Hematopoietic multipotent progenitor cell treated with erythropoietin and hydrocortisone succinate and interleukin-3 and kit ligand, for 4 days (in vitro differentiated cells): Measurements from ENCODE around the gene CIBAR2.

Experiments used
- DNase-seq: peaks from one replicate; pipeline ENCODE4 v3.0.0-alpha.2; 2015

CIBAR2 gene

GRCh38 chr16:85144026-85144915 is 32.0 kb upstream of the CIBAR2 start:
- DNase-seq = no peak

DNA sequence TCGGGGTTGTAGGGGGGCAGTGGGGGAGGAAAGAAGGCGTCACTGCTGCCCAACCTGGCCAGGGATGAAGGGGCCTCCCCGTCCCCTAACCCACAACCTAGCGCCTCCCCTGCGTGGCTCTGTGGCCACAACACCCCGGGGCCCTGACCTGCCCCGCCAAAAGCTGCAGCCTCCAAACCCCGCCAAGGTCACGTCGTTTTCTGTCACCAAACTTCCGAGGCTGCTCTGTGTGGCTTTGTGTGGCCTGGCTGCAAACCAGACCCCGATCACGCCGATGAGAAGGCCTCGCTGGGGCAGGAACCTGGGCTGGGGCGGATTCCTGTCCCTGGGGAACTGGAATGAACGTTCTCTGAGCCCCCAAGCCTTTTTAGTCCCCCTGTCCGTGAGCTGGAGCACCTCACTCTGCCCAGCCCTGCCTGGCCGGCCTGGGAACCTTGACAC is 30.5 kb upstream of the CIBAR2 start:
- no peak for DNase-seq

DNA sequence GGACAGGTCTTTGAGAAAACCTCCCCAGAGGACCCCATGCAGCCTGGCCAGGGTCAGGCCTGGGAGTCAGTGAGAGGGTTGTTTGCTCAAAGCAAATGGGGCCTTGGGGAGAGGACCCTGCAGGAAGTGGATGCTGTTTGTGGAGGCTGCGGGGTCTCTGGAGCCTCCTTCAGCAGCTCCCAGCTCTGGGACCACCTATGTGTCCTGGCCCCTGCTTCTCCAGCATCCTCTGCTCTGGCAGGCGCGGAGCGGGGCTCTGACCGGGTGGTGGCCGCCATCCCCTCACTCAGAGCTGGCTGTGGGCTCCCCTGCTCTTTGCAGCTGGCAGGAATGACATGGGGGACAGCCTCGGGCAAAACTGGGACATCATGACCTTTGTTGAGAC is 29.8 kb upstream of the CIBAR2 start:
- no peak for DNase-seq

- DNase-seq = no peak
These were observed 29.3 kb upstream of the CIBAR2 start for GRCh38 chr16:85141491-85142128.

DNA sequence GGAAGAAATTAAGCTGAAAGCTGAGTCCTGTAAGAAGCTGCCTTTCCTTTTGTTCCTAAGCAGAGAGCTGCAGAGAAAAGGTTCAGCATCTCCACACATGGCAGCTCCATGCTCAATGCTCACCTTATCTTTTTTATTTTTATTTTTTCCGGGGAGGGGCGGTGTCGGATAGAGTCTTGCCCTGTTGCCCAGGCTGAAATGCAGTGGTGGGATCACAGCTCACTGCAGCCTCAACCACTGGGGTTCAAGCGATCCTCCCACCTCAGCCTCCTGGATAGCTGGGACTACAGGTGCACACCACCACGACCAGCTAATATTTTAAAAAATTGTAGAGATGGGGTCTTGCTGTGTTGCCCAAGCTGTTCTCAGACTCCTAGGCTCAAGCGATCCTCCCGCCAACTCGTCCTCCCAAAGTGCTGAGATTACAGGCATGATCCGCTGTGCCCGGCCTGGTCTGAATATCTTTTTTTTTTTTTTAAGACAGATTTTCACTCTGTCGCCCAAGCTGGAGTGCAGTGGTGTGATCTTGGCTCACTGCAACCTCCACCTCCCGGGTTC is 28.3 kb upstream of the CIBAR2 start:
- no peak for DNase-seq

- DNase-seq = no peak
These were observed 27.6 kb upstream of the CIBAR2 start for GRCh38 chr16:85139881-85140339.

- no peak for DNase-seq
These were observed 26.8 kb upstream of the CIBAR2 start for GRCh38 chr16:85138825-85139627.

DNA sequence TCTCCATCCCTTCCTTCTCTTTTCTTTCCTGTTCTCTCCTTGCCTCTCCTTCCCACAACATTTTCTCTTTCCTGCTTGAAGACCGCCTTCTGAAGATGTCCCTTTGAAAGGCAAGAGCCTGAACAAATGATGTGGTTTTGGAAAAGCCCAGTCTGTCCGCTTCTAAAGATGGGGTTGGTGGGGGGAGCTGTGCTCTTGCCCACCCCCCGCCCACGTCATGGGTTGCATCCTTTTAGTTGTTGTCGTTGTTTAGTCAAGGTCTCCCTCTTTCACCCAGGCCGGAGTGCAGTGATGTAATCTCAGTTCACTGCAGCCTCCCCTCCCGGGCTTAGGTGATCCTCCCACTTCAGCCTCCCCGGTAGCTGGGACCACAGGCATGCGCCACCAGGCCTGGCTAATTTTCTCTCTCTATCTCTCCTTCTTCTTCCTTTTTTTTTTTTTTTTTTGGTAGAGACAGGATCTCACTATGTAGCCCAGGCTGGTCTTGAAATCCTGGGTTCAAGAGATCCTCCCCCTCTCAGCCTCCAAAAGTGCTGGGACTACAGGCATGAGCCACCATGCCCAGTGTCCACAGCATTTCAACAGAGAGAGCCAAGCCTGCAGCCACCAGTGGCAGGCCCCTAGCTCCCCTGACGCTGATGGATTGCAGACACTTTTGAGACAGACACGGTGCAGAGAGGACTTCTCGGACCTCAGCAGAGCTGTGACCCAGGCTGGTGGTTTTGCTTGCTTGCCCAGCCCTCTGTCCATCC is 26.0 kb upstream of the CIBAR2 start:
- DNase-seq = no peak

GRCh38 chr16:85137323-85138072 is 25.2 kb upstream of the CIBAR2 start:
- DNase-seq = no peak

- no peak for DNase-seq
These were observed 24.5 kb upstream of the CIBAR2 start for GRCh38 chr16:85136702-85137322.

GRCh38 chr16:85136213-85136701 is 24.0 kb upstream of the CIBAR2 start:
- peak; percentile 75 for DNase-seq

DNA sequence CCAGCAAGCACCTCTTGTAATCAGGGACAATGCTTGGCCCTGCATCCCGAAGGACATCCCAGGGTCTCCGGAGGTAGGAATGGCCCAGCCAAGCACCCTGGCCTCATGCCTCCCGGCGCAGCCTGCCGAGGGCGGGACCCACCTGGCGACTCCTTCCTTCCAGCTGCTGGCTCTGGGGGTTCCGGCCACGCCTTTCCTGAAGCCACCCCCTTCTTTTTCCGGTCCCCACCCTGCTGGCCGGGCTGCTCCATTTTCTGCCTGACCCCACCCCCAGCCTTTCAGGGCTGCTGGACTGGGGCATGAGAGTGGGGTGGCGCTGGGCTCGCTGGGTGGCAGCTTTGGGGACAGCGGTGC is 22.5 kb upstream of the CIBAR2 start:
- DNase-seq = peak; percentile 44

DNA sequence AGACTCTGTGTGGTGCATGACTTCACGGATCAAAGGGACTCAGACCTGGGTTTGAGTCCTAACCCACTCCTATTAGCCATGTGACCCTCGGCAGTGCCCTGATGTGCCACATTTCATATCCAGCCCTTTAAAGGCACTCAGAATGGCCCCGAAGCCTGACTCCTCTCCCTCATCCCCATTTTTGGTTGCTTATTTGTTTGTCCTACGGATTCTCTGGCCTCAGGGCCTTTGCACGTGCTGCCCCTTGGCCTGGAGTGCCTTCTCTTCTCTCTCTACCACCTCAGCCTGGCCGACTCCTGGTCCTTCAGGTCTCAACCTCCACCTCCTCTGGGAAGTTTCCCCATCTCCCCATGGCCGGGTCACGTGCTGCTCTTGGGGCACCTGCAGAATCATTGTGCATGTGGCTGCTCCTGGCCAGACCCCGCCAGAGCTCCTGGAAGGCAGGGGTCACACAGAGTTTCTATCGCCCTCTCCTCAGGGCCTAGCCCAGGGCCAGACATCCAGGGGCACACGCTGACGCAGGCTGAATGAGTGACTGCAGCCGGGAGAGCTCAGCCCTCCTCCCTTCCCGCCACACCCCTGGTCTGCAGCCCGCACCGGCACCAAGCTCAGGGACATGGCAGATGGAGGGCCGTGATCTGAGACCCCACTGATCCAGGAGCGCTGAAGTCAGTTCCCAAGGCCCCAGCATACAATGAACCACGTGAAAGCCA is 22.0 kb upstream of the CIBAR2 start:
- DNase-seq = no peak

- no peak for DNase-seq
These were observed 21.0 kb upstream of the CIBAR2 start for GRCh38 chr16:85133290-85133599.

DNA sequence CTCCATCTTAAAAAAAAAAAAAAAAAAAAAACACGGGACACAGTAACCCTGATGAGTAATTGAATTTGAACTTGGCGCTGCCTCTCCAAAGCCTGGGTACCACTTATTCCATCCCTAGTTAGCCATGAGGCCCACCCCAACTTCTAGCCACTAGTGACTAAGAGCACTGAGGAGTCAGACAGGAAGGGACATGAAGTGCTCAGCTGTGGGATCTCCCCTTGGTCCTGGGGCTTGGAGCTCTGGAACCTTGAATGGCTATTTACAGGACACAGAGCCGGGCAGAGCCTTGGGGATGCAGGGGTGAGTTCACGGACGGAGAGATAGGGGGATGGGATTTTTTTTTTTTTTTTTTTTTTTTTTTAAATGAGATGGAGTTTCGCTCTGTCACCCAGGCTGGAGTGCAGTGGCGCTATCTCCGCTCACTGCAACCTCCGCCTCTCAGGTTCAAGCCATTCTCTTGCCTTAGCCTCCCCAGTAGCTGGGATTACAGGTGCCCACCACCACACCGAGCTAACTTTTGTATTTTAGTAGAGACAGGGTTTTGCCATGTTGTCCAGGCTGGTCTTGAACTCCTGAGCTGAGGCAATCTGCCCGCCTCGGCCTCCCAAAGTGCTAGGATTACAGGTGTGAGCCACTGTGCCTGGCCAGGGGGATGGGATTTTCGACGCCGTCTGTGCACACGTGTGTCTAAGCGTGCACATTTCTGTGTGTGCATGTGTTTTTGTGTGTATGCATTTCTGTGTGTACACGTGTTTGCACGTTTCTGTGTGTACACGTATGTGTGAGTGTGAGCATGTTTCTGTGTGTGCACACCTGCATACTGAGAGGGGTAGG is 20.4 kb upstream of the CIBAR2 start:
- no peak for DNase-seq

- DNase-seq = no peak
These were observed 18.4 kb upstream of the CIBAR2 start for GRCh38 chr16:85130705-85131028.

GRCh38 chr16:85129876-85130704 is 17.8 kb upstream of the CIBAR2 start:
- no peak for DNase-seq

DNA sequence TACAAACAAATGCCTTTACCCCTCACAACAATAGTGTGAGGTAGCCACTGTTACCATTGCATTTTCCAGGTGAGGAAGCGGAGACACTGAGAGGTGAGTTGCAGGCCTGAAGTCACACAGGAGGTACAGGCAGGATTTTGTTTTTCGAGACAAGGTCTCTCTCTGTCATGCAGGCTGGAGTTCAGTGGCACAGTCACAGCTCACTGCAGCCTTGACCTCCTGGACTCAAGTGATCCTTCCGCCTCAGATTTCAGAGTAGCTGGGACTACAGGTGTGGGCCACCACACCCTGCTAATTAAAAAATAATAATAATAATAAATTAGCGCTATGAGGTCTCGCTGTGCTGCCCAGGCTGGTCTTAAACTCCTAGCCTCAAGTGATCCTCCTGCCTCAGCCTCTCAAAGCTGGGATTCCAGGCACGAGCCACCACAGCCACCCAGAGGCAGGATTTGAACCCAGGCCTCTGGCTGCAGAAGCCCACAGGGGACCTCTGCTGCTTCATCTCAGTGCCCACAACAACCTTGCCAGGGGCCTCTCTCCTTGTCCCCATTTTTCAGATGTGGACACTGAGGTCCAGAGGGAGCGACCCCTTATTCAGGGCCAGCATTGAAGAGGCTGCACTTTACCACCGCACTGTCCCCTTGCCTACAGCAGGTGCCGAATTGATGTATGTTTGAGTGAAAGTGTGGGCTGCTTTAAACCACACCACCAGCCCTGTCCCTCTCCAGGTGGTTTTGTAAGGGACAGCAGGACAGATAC is 16.0 kb upstream of the CIBAR2 start:
- no peak for DNase-seq
